Hematopoietic multipotent progenitor cell treated with erythropoietin and hydrocortisone succinate and interleukin-3 and kit ligand, for 17 days (in vitro differentiated cells): ENCODE data around the gene EXOC1L.
"Not testable (repeated sequence)": the region's sequence is repeated elsewhere in the genome, so short reads cannot be mapped to it uniquely, and the experiment has no call there.

ENCODE experiments used
- DNase-seq: peaks from one replicate; pipeline ENCODE4 v3.0.0-alpha.2; 2015; ENCODE audit warnings: low spot score

EXOC1L gene

GRCh38 chr4:55838356-55838755 is 18.8 kb downstream of the EXOC1L start:
- DNase-seq, result no peak

- DNase-seq, result no peak
Observed at GRCh38 chr4:55838952-55839351, 19.4 kb downstream of the EXOC1L start.

- DNase-seq, result no peak
Observed at GRCh38 chr4:55840956-55841355, 21.4 kb downstream of the EXOC1L start.

GRCh38 chr4:55841373-55842239 is 22.0 kb downstream of the EXOC1L start:
- DNase-seq, result not testable (repeated sequence)

GRCh38 chr4:55842312-55842711 is 22.7 kb downstream of the EXOC1L start:
- DNase-seq, result not testable (repeated sequence)

GRCh38 chr4:55849724-55850123 is 30.1 kb downstream of the EXOC1L start:
- DNase-seq, result no peak

- no peak for DNase-seq
Observed at GRCh38 chr4:55851885-55852284, 32.3 kb downstream of the EXOC1L start.

GRCh38 chr4:55853484-55854046 is 34.0 kb downstream of the EXOC1L start, which contains the start of gene EXOC1:
EXOC1 (plus strand) TSS chr4:55853648; CDS start chr4:55858324, 4,676 bp downstream.
- DNase-seq, result peak; percentile 89

GRCh38 chr4:55854129-55854528 is 34.5 kb downstream of the EXOC1L start:
- peak; percentile 10 for DNase-seq

- DNase-seq, result no peak
Observed at GRCh38 chr4:55857586-55857985, 38.0 kb downstream of the EXOC1L start.

- no peak for DNase-seq
Observed at GRCh38 chr4:55859711-55860110, 40.1 kb downstream of the EXOC1L start.

GRCh38 chr4:55864577-55865223 is 45.1 kb downstream of the EXOC1L start:
- DNase-seq, result no peak

GRCh38 chr4:55865228-55865806 is 45.7 kb downstream of the EXOC1L start:
- DNase-seq, result no peak

GRCh38 chr4:55866290-55866907 is 46.8 kb downstream of the EXOC1L start:
- peak; percentile 11 for DNase-seq

GRCh38 chr4:55866973-55867574 is 47.5 kb downstream of the EXOC1L start:
- DNase-seq, result peak; percentile 65

- DNase-seq, result no peak
Observed at GRCh38 chr4:55868581-55869090, 49.0 kb downstream of the EXOC1L start.

- no peak for DNase-seq
Observed at GRCh38 chr4:55871299-55871800, 51.8 kb downstream of the EXOC1L start.

GRCh38 chr4:55874831-55875230 is 55.2 kb downstream of the EXOC1L start:
- no peak for DNase-seq

GRCh38 chr4:55876387-55876786 is 56.8 kb downstream of the EXOC1L start:
- no peak for DNase-seq

- no peak for DNase-seq
Observed at GRCh38 chr4:55879224-55879623, 59.6 kb downstream of the EXOC1L start.

GRCh38 chr4:55880652-55881280 is 61.2 kb downstream of the EXOC1L start:
- DNase-seq, result no peak
